ENCODE data around the gene POMP. TPM values are rescaled to one million over a fixed set of nuclear protein-coding genes. Genes with fewer than 3 reads are reported as not detected.

POMP gene
- total RNA-seq: 10 to 100 TPM in 3 of 4 donors, 1 to 10 TPM in 1; 3.8 to 39.5 (median 23.7) TPM

- no peaks in the 10 kb centered on the region for H3K9me3 ChIP-seq
- peak within 1 kb of the TSS; percentile 92 to 96 for H3K4me3 ChIP-seq
- peak within 1 kb of the TSS; percentile 90 to 93 for H3K27ac ChIP-seq
- TF ChIP-seq CTCF (IDR thresholded peaks at IDR 0.05) (peak in 1 of 4 experiments; percentile 2), POLR2A (IDR thresholded peaks at IDR 0.05) (peak; percentile 93 to 94)
- no peaks in the 10 kb centered on the region for H3K27me3 ChIP-seq
- intact Hi-C loops (cut with DNase I; ENCODE audit: low total_unique reads): no loop called here
- peaks cover 0 to 4% of the 10 kb centered on the region in 2 donors for H3K4me1 ChIP-seq
- H3K36me3 ChIP-seq: no peaks in the 10 kb centered on the region
- DNase-seq: peak; percentile 88 to 91
Observed at GRCh38 chr13:28658796-28659620, at the start of gene POMP. POMP (plus strand) TSS chr13:28659130; CDS start chr13:28659185, 55 bp downstream.

- Histone ChIP-seq H3K4me3 (no peak overlapping the region), H3K4me1 (no peaks in the 10 kb centered on the region), H3K27ac (no peak overlapping the region), H3K27me3 (no peaks in the 10 kb centered on the region), H3K9me3 (no peaks in the 10 kb centered on the region), H3K36me3 (no peaks in the 10 kb centered on the region)
- no peak for TF ChIP-seq POLR2A (IDR thresholded peaks at IDR 0.05)
- no peak for TF ChIP-seq CTCF (IDR thresholded peaks at IDR 0.05)
- no peak for DNase-seq
- intact Hi-C loops (cut with DNase I; ENCODE audit: low total_unique reads): no loop called here
Observed at GRCh38 chr13:28609381-28609780, 49.5 kb upstream of the POMP start.

- no peak for DNase-seq
- no peak overlapping the region for H3K27ac ChIP-seq
- H3K36me3 ChIP-seq: no peaks in the 10 kb centered on the region
- TF ChIP-seq CTCF (IDR thresholded peaks at IDR 0.05) (no peak), POLR2A (IDR thresholded peaks at IDR 0.05) (no peak)
- no peaks in the 10 kb centered on the region for H3K4me1 ChIP-seq
- no peaks in the 10 kb centered on the region for H3K27me3 ChIP-seq
- no peaks in the 10 kb centered on the region for H3K9me3 ChIP-seq
- no peak overlapping the region for H3K4me3 ChIP-seq
- intact Hi-C loops (cut with DNase I; ENCODE audit: low total_unique reads): no loop called here
Observed at GRCh38 chr13:28609926-28610325, 49.0 kb upstream of the POMP start.

GRCh38 chr13:28610996-28611395, 47.9 kb upstream of the POMP start:
- TF ChIP-seq CTCF (IDR thresholded peaks at IDR 0.05) (no peak), POLR2A (IDR thresholded peaks at IDR 0.05) (no peak)
- Histone ChIP-seq H3K9me3 (no peaks in the 10 kb centered on the region), H3K27me3 (no peaks in the 10 kb centered on the region), H3K4me3 (no peak overlapping the region), H3K4me1 (no peaks in the 10 kb centered on the region), H3K36me3 (no peaks in the 10 kb centered on the region), H3K27ac (no peak overlapping the region)
- intact Hi-C loops (cut with DNase I; ENCODE audit: low total_unique reads): no loop called here
- no peak for DNase-seq

GRCh38 chr13:28611654-28612131, 47.2 kb upstream of the POMP start:
- TF ChIP-seq POLR2A (IDR thresholded peaks at IDR 0.05): no peak
- TF ChIP-seq CTCF (IDR thresholded peaks at IDR 0.05): no peak
- H3K4me1 ChIP-seq: no peaks in the 10 kb centered on the region
- no peaks in the 10 kb centered on the region for H3K36me3 ChIP-seq
- no peak overlapping the region for H3K27ac ChIP-seq
- H3K4me3 ChIP-seq: no peak overlapping the region
- no peaks in the 10 kb centered on the region for H3K27me3 ChIP-seq
- no peaks in the 10 kb centered on the region for H3K9me3 ChIP-seq
- intact Hi-C loops (cut with DNase I; ENCODE audit: low total_unique reads): no loop called here
- DNase-seq: no peak

All from uterus (tissue), 4 donors.